Cardiac septum (tissue), 1 donor: Measurements from ENCODE around the gene SHISA2. TPM values are rescaled to one million over a fixed set of nuclear protein-coding genes. Genes with fewer than 3 reads are reported as not detected.

Experiments used
- DNase-seq: peaks from one replicate; pipeline ENCODE4 v3.0.0-alpha.2; 2020; ENCODE audit warnings: low spot score
- intact Hi-C: fragments of 100-400 bp; cut with DNase I; formaldehyde crosslinking; loops from one replicate; pipeline ENCODE4 v1.14.0; 2022
- total RNA-seq: library from RNA; stranded (reverse); fragmentation: NEBNext Ultra II Directional; extraction: Animal tissue kit (Norgen Biotek cat#: 25700); gene quantifications from one replicate; pipeline ENCODE4 v1.2.1, GENCODE V29; 2021
- donor health status: DM: no; HTN: no; CAD: no.

Gene SHISA2
- total RNA-seq, 1 donor from 2014 or later: 0.89 TPM

GRCh38 chr13:26051231-26051656 is 572 bp downstream of the SHISA2 start:
- DNase-seq: no peak
- intact Hi-C loops: no loop called here

DNA sequence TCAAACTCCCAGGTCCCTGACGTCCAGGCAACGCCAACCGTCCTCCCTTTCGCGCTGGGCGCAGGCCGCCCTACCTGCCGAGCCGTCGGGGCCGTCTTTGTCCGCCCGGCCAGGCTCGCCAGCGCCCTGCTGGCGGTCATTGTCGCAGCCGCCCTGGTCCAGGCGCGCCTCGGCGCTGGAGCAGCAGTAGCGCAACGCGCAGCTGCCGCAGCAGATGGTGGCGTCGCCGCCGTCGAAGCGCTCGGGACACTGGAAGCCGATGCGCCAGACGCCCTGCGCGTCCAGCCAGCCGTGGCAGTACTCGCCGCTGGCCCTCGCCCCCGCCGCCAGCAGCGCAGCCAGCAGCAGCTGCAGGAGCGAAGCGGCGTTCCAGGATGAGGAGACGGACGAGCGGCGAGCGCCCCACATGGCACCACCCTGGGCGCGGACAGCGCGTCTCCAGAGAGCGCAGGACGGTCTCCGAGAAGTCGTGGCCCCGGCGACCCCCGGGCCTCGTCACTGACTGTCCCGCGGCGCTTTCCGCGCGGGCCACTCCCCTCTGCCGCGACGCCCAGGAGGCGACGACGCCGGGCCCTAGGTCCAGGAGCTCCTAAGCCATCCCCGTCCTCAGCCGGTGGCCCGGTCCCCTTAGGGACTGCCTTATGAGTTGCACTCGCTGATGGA is 1.1 kb downstream of the SHISA2 start:
- intact Hi-C loops: no loop called here
- DNase-seq: no peak

- intact Hi-C loops: no loop called here
- no peak for DNase-seq
Measured at GRCh38 chr13:26048741-26049140, 3.1 kb downstream of the SHISA2 start.

GRCh38 chr13:26047040-26047439 is 4.8 kb downstream of the SHISA2 start:
- DNase-seq: no peak
- intact Hi-C loops: no loop called here

DNA sequence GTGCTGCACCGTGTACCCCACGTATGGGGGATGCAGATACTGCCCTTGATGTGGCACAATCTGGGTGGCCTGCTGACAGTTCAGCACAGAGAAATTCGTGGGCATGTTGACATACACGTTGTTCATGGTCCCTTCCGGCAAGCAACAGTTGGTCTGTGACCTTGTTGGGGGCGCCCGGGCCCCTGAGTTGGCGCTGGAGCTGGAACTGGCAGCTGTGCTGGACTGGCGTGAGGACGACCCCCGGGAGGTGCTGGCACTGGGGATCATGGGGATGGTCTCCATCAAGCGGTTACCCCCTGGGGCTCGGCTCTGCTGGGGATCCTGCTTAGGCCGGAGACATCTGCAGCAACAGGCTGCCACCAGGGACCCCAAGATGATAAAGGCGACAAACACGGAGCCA is 5.2 kb downstream of the SHISA2 start:
- no peak for DNase-seq
- intact Hi-C loops: no loop called here

DNA sequence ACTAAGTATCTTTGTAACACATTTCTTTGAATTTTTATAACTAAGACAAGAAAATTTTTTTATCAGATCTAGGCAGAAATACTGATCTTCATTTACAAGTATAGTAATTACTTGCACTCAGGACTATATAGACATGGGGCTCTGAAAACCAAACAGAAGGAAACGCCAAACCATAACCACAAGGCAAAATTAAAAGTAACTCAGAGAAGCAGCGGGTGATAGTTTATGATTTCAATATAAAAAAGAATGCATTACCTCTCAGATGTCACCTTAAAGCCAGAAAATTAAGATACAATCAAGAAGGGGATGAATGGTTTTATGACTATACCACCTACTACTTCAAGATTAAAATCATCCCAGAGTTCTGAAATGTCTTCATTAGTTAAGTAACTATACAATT is 6.7 kb downstream of the SHISA2 start:
- intact Hi-C loops: no loop called here
- no peak for DNase-seq

DNA sequence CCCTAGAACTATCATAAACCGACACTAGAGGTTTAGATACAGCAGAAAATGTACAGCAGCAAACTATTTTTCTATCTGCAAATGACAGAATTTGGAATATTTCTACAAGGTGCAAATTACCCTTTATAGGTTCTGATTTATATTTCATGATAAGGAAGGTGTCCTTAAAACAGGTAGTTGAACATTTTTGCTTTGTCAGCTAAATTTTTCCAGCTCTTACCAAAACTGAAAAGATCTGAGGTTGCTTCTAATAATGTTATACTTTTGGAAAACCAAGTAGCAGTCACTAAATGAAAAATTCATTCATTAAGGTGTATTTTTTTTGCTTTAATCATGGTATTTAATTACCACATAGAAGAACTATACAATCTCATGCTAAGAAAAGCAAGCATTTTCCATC is 9.0 kb downstream of the SHISA2 start:
- intact Hi-C loops: no loop called here
- no peak for DNase-seq

DNA sequence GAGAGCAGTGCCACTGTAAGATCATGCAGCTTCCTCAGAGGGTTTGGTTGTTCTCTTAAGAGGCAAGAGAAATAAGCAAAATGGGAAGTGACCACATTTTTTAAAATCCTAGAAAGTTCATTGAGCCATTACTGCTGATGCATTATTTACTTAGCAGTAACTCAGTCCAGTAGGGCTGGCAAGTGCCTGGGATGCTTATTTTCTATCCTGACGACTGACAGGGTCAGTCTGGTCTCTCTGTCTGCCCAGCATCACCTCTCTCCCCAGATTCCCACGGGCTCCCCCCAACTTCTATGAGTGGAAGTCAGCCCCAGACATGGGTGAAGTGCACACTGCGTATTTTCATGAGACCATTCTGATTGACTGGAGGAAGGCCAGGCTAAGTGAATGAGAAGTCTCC is 10.4 kb downstream of the SHISA2 start:
- intact Hi-C loops: no loop called here
- DNase-seq: no peak

DNA sequence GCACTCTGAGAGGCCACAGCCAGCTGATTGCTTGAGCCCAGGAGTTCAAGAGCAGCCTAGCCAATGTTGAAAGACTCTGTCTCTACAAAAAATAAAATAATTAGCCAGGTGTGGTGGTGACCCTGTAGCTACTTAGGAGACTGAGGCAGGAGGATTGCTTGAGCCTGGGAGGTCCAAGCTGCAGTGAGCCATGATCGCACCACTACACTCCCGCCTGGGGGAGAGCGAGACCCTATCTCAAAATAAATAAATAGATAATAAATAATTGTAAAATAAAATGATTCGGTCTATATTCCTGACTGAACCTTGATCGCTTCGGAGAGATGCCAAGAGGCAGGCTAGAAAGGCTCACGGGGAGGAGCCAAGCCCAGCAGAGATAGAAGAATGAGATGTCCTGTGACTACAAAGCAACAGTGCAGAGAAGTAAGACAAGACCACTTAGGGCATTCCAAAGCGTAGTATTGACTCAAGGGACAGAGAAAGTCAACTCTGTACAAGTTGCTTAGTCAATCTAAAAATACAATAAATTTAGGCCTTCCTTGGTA is 12.8 kb downstream of the SHISA2 start:
- intact Hi-C loops: no loop called here
- no peak for DNase-seq

DNA sequence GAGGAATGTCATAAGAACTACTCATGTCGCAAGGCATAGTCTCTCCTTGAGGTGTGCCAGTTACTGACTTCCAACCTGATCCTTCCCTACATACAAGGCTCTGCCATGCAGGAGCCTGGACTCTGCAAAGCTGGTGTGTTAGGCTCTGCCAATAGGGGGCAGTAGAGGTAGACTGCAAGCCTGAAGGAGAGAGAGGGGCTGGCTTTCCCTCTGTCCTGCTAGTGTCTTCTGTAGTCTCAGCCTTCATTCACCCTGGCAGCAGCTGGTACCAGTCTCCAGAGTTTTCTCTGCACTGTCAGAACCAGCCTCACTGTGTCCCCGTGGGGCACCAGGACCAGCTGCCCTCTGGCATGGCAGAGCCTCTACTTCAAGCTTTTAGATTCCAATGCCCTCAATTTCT is 14.5 kb downstream of the SHISA2 start:
- intact Hi-C loops: no loop called here
- DNase-seq: no peak

- intact Hi-C loops: no loop called here
- no peak for DNase-seq
Measured at GRCh38 chr13:26036383-26036782, 15.4 kb downstream of the SHISA2 start.

DNA sequence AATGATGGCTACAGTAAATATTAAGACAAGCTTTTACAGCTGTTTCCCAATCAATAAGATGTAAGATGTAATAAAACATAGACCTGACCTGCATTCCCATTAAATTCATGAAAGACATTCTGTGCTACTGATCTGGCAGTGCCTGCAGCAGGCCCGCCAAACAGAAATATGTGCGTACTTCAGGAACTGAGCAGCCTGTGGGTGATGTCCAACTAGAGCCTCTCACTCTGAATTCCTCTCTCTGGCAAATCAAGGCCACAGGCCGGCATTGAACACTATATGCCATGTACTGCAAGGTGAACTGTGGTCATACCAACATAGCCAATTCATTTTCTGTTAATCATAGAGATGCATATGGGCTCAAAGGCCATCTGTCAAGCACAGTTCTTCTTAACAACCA is 17.8 kb downstream of the SHISA2 start:
- peak; percentile 47 for DNase-seq
- intact Hi-C loops: no loop called here

DNA sequence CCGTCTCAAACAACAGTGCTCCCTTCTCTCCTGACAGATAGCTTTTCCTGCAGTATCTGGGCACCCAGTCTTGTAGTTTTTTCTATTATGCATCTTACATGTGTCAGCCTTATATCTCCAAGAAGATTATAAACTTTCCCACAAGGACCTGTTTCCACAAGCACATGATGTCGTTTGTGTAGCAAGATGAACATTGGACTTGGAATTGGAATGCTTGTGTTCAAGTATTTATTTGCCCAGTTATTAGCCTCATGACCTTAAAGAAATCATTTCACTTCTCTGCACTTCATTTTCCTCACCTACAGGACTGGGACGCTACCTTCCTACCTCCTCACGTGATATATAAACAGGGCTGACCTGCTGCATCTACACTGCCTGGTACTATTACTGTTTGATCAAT is 21.5 kb downstream of the SHISA2 start:
- intact Hi-C loops: no loop called here
- DNase-seq: no peak

GRCh38 chr13:26029581-26030136 is 22.2 kb downstream of the SHISA2 start:
- peak; percentile 31 for DNase-seq
- intact Hi-C loops: no loop called here

DNA sequence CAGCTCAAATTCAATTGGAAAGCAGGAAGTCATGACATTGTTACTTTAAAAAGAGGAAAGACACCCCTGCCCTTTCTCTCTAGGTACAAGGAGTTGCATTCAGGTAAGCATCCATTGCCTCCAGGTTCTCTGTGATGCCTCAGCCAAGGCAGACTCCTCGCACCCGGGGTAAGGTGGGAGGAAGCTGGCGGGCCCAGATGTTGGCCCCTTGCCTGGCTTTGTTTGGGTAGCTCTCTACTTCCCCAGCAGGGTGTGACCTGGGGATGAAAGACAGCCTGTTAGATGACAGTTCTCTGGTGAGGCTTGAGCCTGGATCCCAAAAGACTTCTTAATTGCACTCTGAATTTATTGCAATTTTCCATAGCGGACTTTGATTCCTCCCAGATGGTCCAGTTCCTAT is 25.6 kb downstream of the SHISA2 start:
- no peak for DNase-seq
- intact Hi-C loops: no loop called here

DNA sequence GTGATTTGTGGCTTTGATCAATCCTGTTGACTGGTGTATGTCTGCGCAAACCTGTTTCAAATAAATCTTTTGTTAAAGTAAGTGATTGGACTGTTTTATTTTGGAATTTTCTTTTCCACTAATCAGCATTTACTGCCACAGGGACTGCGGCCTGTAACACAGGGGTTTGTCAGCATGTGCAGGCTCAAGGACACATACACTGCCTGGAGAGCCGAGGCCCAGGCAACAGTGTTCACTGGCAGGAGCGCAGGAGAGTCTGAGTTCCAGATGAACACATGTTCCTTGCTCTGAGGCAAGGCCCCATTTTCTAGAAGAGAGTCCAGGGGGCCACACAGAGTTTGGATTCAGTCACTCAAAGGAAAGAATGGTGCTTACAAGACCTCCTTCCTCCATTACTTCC is 26.0 kb downstream of the SHISA2 start:
- no peak for DNase-seq
- intact Hi-C loops: no loop called here

- no peak for DNase-seq
- intact Hi-C loops: no loop called here
Measured at GRCh38 chr13:26025196-26025595, 26.6 kb downstream of the SHISA2 start.

- intact Hi-C loops: no loop called here
- no peak for DNase-seq
Measured at GRCh38 chr13:26024558-26024957, 27.3 kb downstream of the SHISA2 start.

- DNase-seq: peak; percentile 84
- intact Hi-C loops: no loop called here
Measured at GRCh38 chr13:26022538-26023292, 29.1 kb downstream of the SHISA2 start.

DNA sequence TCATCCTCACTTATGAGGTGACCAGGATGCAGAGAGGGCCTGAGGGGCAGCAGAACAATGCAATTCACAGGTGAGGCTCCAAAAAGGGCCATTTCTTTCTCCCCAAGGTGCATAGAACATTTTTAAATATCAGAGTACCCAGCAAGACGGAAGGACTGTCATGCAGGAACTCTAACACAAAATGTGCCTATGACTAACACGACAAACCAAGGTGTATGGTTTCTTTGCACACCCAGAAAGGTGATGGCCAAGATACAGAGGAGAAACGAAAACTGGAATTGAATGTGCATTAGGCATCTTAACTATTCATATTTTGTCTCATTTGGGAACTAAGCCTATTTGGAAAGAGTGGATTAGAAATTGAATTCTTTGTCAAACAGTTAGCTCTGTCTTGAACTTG is 29.9 kb downstream of the SHISA2 start:
- intact Hi-C loops: no loop called here
- DNase-seq: no peak

GRCh38 chr13:26021516-26021915 is 30.3 kb downstream of the SHISA2 start:
- intact Hi-C loops: no loop called here

More at GRCh38 chr13:26021516-26021915, 30.3 kb downstream of the SHISA2 start:
- no peak for DNase-seq
